ENCODE measurements around the gene CORIN.

DNA sequence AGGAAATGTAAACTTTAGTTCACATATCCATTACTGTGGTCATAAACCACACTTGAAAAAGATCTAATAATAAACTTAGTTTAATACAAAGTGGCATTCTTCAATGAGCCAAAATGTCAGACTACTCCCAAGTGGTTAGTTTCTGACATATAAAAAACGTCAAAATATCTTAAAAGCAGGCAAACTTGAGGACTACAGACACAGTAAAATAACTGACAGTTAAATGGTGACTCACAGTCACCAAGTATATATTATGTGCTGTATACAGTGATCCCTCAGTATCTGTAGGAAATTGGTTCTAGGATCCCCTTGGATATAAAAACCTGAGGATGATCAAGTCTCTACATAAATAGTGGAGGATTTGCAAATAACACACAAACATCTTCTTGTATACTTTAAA, 11.6 kb upstream of the CORIN start:
- TF ChIP-seq, protein P1, sequence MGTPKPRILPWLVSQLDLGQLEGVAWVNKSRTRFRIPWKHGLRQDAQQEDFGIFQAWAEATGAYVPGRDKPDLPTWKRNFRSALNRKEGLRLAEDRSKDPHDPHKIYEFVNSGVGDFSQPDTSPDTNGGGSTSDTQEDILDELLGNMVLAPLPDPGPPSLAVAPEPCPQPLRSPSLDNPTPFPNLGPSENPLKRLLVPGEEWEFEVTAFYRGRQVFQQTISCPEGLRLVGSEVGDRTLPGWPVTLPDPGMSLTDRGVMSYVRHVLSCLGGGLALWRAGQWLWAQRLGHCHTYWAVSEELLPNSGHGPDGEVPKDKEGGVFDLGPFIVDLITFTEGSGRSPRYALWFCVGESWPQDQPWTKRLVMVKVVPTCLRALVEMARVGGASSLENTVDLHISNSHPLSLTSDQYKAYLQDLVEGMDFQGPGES (IDR thresholded peaks at IDR 0.05), result no peak
- TF ChIP-seq, protein P2, sequence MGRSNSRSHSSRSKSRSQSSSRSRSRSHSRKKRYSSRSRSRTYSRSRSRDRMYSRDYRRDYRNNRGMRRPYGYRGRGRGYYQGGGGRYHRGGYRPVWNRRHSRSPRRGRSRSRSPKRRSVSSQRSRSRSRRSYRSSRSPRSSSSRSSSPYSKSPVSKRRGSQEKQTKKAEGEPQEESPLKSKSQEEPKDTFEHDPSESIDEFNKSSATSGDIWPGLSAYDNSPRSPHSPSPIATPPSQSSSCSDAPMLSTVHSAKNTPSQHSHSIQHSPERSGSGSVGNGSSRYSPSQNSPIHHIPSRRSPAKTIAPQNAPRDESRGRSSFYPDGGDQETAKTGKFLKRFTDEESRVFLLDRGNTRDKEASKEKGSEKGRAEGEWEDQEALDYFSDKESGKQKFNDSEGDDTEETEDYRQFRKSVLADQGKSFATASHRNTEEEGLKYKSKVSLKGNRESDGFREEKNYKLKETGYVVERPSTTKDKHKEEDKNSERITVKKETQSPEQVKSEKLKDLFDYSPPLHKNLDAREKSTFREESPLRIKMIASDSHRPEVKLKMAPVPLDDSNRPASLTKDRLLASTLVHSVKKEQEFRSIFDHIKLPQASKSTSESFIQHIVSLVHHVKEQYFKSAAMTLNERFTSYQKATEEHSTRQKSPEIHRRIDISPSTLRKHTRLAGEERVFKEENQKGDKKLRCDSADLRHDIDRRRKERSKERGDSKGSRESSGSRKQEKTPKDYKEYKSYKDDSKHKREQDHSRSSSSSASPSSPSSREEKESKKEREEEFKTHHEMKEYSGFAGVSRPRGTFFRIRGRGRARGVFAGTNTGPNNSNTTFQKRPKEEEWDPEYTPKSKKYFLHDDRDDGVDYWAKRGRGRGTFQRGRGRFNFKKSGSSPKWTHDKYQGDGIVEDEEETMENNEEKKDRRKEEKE (IDR thresholded peaks at IDR 0.05), result no peak
- no peak for TF ChIP-seq ESRRA (IDR thresholded peaks at IDR 0.05; ENCODE audit: low read length)
- no peak for TF ChIP-seq YY1 (IDR thresholded peaks at IDR 0.05; ENCODE audit: low read depth, low read length)
- TF ChIP-seq, protein P3, sequence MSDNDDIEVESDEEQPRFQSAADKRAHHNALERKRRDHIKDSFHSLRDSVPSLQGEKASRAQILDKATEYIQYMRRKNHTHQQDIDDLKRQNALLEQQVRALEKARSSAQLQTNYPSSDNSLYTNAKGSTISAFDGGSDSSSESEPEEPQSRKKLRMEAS (IDR thresholded peaks at IDR 0.05; ENCODE audit: low read depth, low read length), result no peak
- TF ChIP-seq NFYA (IDR thresholded peaks at IDR 0.05; ENCODE audit: borderline replicate concordance, low read depth, low read length), result no peak
- no peak for TF ChIP-seq CBX5 (IDR thresholded peaks at IDR 0.05; ENCODE audit: low read depth)
- no peak for TF ChIP-seq POLR2AphosphoS5 (IDR thresholded peaks at IDR 0.05; ENCODE audit: low read length)
- TF ChIP-seq CHD2 (IDR thresholded peaks at IDR 0.05; ENCODE audit: borderline replicate concordance, low read depth, low read length), result no peak

Measured in GM12878 (cell line).